ENCODE data around the gene MAK.
"Not testable (repeated sequence)": the region's sequence is repeated elsewhere in the genome, so short reads cannot be mapped to it uniquely, and the experiment has no call there.

DNA sequence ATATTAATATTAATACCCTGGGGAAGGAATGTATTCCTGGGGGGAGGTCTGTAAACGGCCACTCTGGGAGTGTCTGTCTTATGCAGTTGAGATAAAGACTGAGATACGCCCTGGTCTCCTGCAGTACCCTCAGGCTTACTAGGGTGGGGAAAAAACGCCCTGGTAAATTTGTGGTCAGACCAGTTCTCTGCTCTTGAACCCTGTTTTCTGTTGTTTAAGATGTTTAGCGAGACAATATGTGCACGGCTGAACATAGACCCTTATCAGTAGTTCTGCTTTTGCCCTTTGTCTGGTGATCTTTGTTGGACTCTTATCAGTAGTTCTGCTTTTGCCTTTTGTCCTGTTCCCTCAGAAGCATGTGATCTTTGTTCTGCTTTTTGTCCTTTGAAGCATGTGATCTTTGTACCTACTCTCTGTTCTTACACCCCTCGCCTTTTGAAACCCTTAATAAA, 15.5 kb upstream of the MAK start:
- TF ChIP-seq, protein P1, sequence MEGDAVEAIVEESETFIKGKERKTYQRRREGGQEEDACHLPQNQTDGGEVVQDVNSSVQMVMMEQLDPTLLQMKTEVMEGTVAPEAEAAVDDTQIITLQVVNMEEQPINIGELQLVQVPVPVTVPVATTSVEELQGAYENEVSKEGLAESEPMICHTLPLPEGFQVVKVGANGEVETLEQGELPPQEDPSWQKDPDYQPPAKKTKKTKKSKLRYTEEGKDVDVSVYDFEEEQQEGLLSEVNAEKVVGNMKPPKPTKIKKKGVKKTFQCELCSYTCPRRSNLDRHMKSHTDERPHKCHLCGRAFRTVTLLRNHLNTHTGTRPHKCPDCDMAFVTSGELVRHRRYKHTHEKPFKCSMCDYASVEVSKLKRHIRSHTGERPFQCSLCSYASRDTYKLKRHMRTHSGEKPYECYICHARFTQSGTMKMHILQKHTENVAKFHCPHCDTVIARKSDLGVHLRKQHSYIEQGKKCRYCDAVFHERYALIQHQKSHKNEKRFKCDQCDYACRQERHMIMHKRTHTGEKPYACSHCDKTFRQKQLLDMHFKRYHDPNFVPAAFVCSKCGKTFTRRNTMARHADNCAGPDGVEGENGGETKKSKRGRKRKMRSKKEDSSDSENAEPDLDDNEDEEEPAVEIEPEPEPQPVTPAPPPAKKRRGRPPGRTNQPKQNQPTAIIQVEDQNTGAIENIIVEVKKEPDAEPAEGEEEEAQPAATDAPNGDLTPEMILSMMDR (conservative IDR thresholded peaks at IDR 0.05; ENCODE audit: low read length): not testable (repeated sequence)
- TF ChIP-seq EZH2phosphoT487 (IDR thresholded peaks at IDR 0.05; ENCODE audit: borderline replicate concordance, low read depth, low read length): not testable (repeated sequence)

Data from OCI-LY7 (cell line).